HEK293 (cell line): ENCODE results near the gene TSPAN17.
A peak's percentile ranks its signal among the peaks of the same experiment; 100 is the strongest.

ENCODE experiments used
- BCL11A ChIP-seq: fragments of 450-650 bp; formaldehyde crosslinking; IDR thresholded peaks from 2 replicates; pipeline ENCODE4 v1.5.1; 2016; ENCODE audit warnings: low read depth, missing biosample characterization, missing genetic modification characterization
- BCL11B ChIP-seq: fragments of 450-650 bp; formaldehyde crosslinking; IDR thresholded peaks from 2 replicates; pipeline ENCODE4 v1.5.1; 2016; ENCODE audit warnings: low read depth, missing biosample characterization, missing genetic modification characterization
- ELK4 ChIP-seq: IDR thresholded peaks from 2 replicates; pipeline ENCODE4 v1.6.1; 2011; ENCODE audit warnings: mild to moderate bottlenecking, low read depth, low read length, borderline replicate concordance
- IKZF3 ChIP-seq: fragments of 450-650 bp; IDR thresholded peaks from 2 replicates; pipeline ENCODE4 v1.5.0; 2018; ENCODE audit warnings: missing biosample characterization, mild to moderate bottlenecking, missing genetic modification characterization, moderate library complexity
- MEIS1 ChIP-seq: sonication (generic); formaldehyde crosslinking; IDR thresholded peaks from 2 replicates; pipeline ENCODE4 v1.8.1; 2022; ENCODE audit warnings: missing genetic modification reagents, mild to moderate bottlenecking, borderline replicate concordance
- OSR2 ChIP-seq: fragments of 450-650 bp; formaldehyde crosslinking; IDR thresholded peaks from 2 replicates; pipeline ENCODE4 v1.5.1; 2016; ENCODE audit warnings: missing biosample characterization, missing genetic modification characterization
- REPIN1 ChIP-seq: fragments of 450-650 bp; formaldehyde crosslinking; IDR thresholded peaks from 2 replicates; pipeline ENCODE4 v1.5.1; 2017; ENCODE audit warnings: missing biosample characterization, missing genetic modification characterization, low read depth
- SETDB1 ChIP-seq: IDR thresholded peaks from one replicate; pipeline ENCODE4 v1.6.1; 2017; ENCODE audit warnings: mild to moderate bottlenecking, low read length, moderate library complexity, mixed read lengths; ENCODE audit not compliant: insufficient read length
- SP3 ChIP-seq: fragments of 450-650 bp; formaldehyde crosslinking; IDR thresholded peaks from 2 replicates; pipeline ENCODE4 v1.5.1; 2016; ENCODE audit warnings: missing biosample characterization, missing genetic modification characterization
- ZBTB26 ChIP-seq: fragments of 450-650 bp; formaldehyde crosslinking; optimal IDR thresholded peaks from 2 replicates; pipeline ENCODE3; 2016; ENCODE audit warnings: missing biosample characterization, mild to moderate bottlenecking, missing genetic modification characterization
- ZBTB49 ChIP-seq: fragments of 450-650 bp; formaldehyde crosslinking; IDR thresholded peaks from 2 replicates; pipeline ENCODE4 v1.5.1; 2016; ENCODE audit warnings: missing biosample characterization, missing genetic modification characterization, low read depth
- ZFP37 ChIP-seq: fragments of 450-650 bp; formaldehyde crosslinking; IDR thresholded peaks from 2 replicates; pipeline ENCODE4 v1.5.1; 2016; ENCODE audit warnings: missing biosample characterization, missing genetic modification characterization
- ZNF211 ChIP-seq: fragments of 450-650 bp; formaldehyde crosslinking; IDR thresholded peaks from 2 replicates; pipeline ENCODE4 v1.5.1; 2016; ENCODE audit warnings: low read depth, missing biosample characterization, missing genetic modification characterization
- ZNF214 ChIP-seq: fragments of 450-650 bp; formaldehyde crosslinking; IDR thresholded peaks from 2 replicates; pipeline ENCODE4 v1.5.1; 2017; ENCODE audit warnings: missing biosample characterization, mild to moderate bottlenecking, missing genetic modification characterization, borderline replicate concordance
- ZNF280D ChIP-seq: fragments of 450-650 bp; formaldehyde crosslinking; IDR thresholded peaks from 2 replicates; pipeline ENCODE4 v1.5.1; 2016; ENCODE audit warnings: missing biosample characterization, missing genetic modification characterization
- ZNF404 ChIP-seq: fragments of 450-650 bp; formaldehyde crosslinking; IDR thresholded peaks from 2 replicates; pipeline ENCODE4 v1.5.1; 2017; ENCODE audit warnings: missing biosample characterization, missing genetic modification characterization
- ZNF423 ChIP-seq: fragments of 450-650 bp; formaldehyde crosslinking; IDR thresholded peaks from 2 replicates; pipeline ENCODE4 v1.5.1; 2016; ENCODE audit warnings: missing biosample characterization, missing genetic modification characterization
- ZNF501 ChIP-seq: fragments of 450-650 bp; formaldehyde crosslinking; IDR thresholded peaks from 2 replicates; pipeline ENCODE4 v1.5.1; 2016; ENCODE audit warnings: missing biosample characterization, missing genetic modification characterization
- ZNF513 ChIP-seq: fragments of 450-650 bp; IDR thresholded peaks from 2 replicates; pipeline ENCODE4 v1.5.1; 2018; ENCODE audit warnings: missing biosample characterization, missing genetic modification characterization
- ZNF549 ChIP-seq: fragments of 450-650 bp; IDR thresholded peaks from 2 replicates; pipeline ENCODE4 v1.5.1; 2018; ENCODE audit warnings: missing biosample characterization, missing genetic modification characterization, mild to moderate bottlenecking, inconsistent platforms, moderate library complexity
- ZNF558 ChIP-seq: fragments of 450-650 bp; formaldehyde crosslinking; IDR thresholded peaks from 2 replicates; pipeline ENCODE4 v1.5.1; 2016; ENCODE audit warnings: missing biosample characterization, missing genetic modification characterization
- ZNF580 ChIP-seq: fragments of 450-650 bp; formaldehyde crosslinking; IDR thresholded peaks from 2 replicates; pipeline ENCODE4 v1.5.1; 2016; ENCODE audit warnings: missing biosample characterization, missing genetic modification characterization
- ZNF639 ChIP-seq: fragments of 450-650 bp; formaldehyde crosslinking; IDR thresholded peaks from 2 replicates; pipeline ENCODE4 v1.5.1; 2016; ENCODE audit warnings: missing biosample characterization, missing genetic modification characterization
- ZNF704 ChIP-seq: fragments of 450-650 bp; formaldehyde crosslinking; IDR thresholded peaks from 2 replicates; pipeline ENCODE4 v1.5.1; 2016; ENCODE audit warnings: missing biosample characterization, missing genetic modification characterization
- ZSCAN18 ChIP-seq: fragments of 450-650 bp; formaldehyde crosslinking; IDR thresholded peaks from 2 replicates; pipeline ENCODE4 v1.5.1; 2016; ENCODE audit warnings: missing biosample characterization, missing genetic modification characterization

TSPAN17 gene

GRCh38 chr5:176608937-176609723 is 38.2 kb upstream of the TSPAN17 start (continued):
- TF ChIP-seq ZNF639 (tag by site-specific recombination) (no peak), ZNF513 (tag by site-specific recombination) (no peak), ZNF214 (no peak), BCL11A (tag by site-specific recombination) (no peak), ZNF280D (tag by site-specific recombination) (no peak), ZFP37 (tag by site-specific recombination) (no peak), ZBTB26 (tag by site-specific recombination) (peak; percentile 21), ZNF501 (no peak), SETDB1 (no peak), ZNF404 (tag by site-specific recombination) (no peak), MEIS1 (CRISPR knock-in tag) (no peak), ZNF558 (tag by site-specific recombination) (no peak), IKZF3 (no peak), OSR2 (tag by site-specific recombination) (no peak), ZSCAN18 (no peak), ZNF704 (tag by site-specific recombination) (no peak), ZNF423 (tag by site-specific recombination) (no peak), ZBTB49 (tag by site-specific recombination) (no peak), ZNF549 (tag by site-specific recombination) (no peak), ZNF580 (no peak), ZNF211 (no peak), ELK4 (no peak), SP3 (tag by site-specific recombination) (0 out of 2 replicates have a peak, but pooled peaks have one; percentile 34), BCL11B (tag by site-specific recombination) (no peak), REPIN1 (peak; percentile 36; the same call in 1 of the 2 replicates)
